ENCODE data around the gene SPATA22. TPM values are rescaled to one million over a fixed set of nuclear protein-coding genes. Genes with fewer than 3 reads are reported as not detected.

Gene SPATA22
- polyA plus RNA-seq, 1 donor (not counting 4 experiments of a cell fraction or from before 2014, with no cell fraction given) = not detected

DNA sequence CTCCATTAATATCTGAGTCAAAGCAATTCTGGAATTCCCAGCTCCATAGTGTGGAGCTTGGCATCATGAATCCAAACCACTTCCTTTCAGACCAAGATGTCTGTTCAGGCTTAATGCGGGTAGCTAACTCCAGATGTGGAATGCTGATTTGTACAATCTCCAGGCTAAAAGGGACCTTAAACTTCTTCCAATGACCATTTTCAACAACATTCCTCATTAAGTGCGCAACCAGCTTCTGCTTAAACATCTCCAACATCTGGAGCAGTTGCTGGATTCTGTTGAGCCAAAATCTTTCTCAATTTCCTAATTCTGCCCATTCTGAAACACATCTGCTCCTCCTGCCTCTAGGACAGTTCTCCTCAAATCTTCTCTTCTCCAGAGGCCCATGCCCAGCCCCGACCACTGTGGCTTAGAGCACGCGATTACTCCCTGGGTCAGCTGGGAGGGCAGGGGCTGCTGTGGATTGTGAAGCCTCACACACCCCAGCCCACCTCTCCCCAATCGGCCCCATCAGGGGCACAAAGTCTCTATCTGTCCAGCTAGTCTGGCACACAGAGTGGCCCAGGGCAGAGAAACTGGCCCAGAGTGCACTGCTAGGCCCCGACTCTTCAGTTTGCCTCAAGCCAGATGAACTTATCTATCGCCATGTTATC lies 40.4 kb upstream of the SPATA22 start:
- Histone ChIP-seq H3K79me2 (ENCODE audit: control insufficient read depth, insufficient read depth, low read length) (no peaks in the 10 kb centered on the region), H3K9me3 (ENCODE audit: control insufficient read depth, low read depth, low read length) (no peaks in the 10 kb centered on the region), H3K36me3 (ENCODE audit: control insufficient read depth in 2 of 2, extremely low read depth in 1 of 2, insufficient read depth in 2 of 2, low read length in 2 of 2) (peaks cover 12 to 20% of the 10 kb centered on the region in 2 experiments), H3K9ac (ENCODE audit: control insufficient read depth, extremely low read depth, insufficient read depth, low read length) (no peak overlapping the region), H3K9me1 (ENCODE audit: control insufficient read depth, extremely low read depth, insufficient read depth, low read length) (no peaks in the 10 kb centered on the region), H4K20me1 (ENCODE audit: control insufficient read depth, extremely low read depth, insufficient read depth, low read length) (no peaks in the 10 kb centered on the region), H2AFZ (ENCODE audit: control insufficient read depth, low read length) (no peak overlapping the region), H3K4me2 (ENCODE audit: control insufficient read depth, extremely low read depth, insufficient read depth, low read depth, low read length) (no peak overlapping the region), H3K4me1 (ENCODE audit: control insufficient read depth, extremely low read depth, insufficient read depth, low read length) (no peaks in the 10 kb centered on the region), H3K27ac (ENCODE audit: control insufficient read depth, insufficient read depth, low read length) (no peak overlapping the region), H3K4me3 (ENCODE audit: control insufficient read depth in 2 of 3, extremely low read depth in 1 of 3, insufficient read depth in 2 of 3, low read depth in 1 of 3, low read length in 3 of 3) (no peak overlapping the region), H3K27me3 (ENCODE audit: control insufficient read depth, extremely low read depth, insufficient read depth, low read length) (no peaks in the 10 kb centered on the region)
- no peak for FAIRE-seq
- dilution Hi-C loops (cut with MboI; ENCODE audit: extremely low pct_ligation_motif_present, low sequenced_read_pairs) = no loop called here
- TF ChIP-seq CTCF (optimal IDR thresholded peaks at IDR 0.05 in 1 of 3, IDR thresholded peaks at IDR 0.05 in 1 of 3, conservative IDR thresholded peaks at IDR 0.05 in 1 of 3; ENCODE audit: extremely low read depth in 1 of 3, insufficient read depth in 2 of 3, low read length in 3 of 3) (no peak), EZH2 (IDR thresholded peaks at IDR 0.05; ENCODE audit: low read length) (no peak)
- DNase-seq (ENCODE audit: low read depth, low spot score) = no peak

DNA sequence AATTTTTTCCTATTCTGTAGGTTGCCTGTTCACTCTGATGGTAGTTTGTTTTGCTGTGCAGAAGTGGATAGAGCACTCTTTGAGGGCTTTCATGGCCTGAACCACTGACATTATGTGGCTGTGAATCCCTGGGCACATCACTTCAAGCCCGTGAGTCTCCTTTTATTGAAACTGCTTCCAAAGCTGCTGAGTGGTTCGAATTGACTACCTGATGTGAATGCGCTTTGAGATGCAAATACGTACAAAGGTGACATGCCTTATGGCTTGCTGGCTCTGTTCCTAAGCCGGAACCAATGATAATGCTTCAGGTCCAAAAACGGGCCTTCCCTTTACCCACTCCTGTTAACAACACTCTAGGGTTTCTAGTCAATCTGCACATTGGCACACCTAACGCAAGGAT lies 38.5 kb upstream of the SPATA22 start:
- no peaks in the 10 kb centered on the region for H3K9me3 ChIP-seq (ENCODE audit: control insufficient read depth, low read depth, low read length)
- dilution Hi-C loops (cut with MboI; ENCODE audit: extremely low pct_ligation_motif_present, low sequenced_read_pairs) = no loop called here
- no peak for FAIRE-seq

More for the DNA sequence above, 38.5 kb upstream of the SPATA22 start:
- H3K27me3 ChIP-seq (ENCODE audit: control insufficient read depth, extremely low read depth, insufficient read depth, low read length) = no peaks in the 10 kb centered on the region
- H3K36me3 ChIP-seq (ENCODE audit: control insufficient read depth in 2 of 2, extremely low read depth in 1 of 2, insufficient read depth in 2 of 2, low read length in 2 of 2) = peaks cover 12 to 17% of the 10 kb centered on the region in 2 experiments
- no peak overlapping the region for H3K4me2 ChIP-seq (ENCODE audit: control insufficient read depth, extremely low read depth, insufficient read depth, low read depth, low read length)
- H3K9me1 ChIP-seq (ENCODE audit: control insufficient read depth, extremely low read depth, insufficient read depth, low read length) = no peaks in the 10 kb centered on the region
- no peaks in the 10 kb centered on the region for H4K20me1 ChIP-seq (ENCODE audit: control insufficient read depth, extremely low read depth, insufficient read depth, low read length)
- no peak overlapping the region for H3K27ac ChIP-seq (ENCODE audit: control insufficient read depth, insufficient read depth, low read length)
- H2AFZ ChIP-seq (ENCODE audit: control insufficient read depth, low read length) = no peak overlapping the region
- no peak overlapping the region for H3K4me3 ChIP-seq (ENCODE audit: control insufficient read depth in 2 of 3, extremely low read depth in 1 of 3, insufficient read depth in 2 of 3, low read depth in 1 of 3, low read length in 3 of 3)
- no peak for DNase-seq (ENCODE audit: low read depth, low spot score)
- no peak overlapping the region for H3K9ac ChIP-seq (ENCODE audit: control insufficient read depth, extremely low read depth, insufficient read depth, low read length)
- H3K4me1 ChIP-seq (ENCODE audit: control insufficient read depth, extremely low read depth, insufficient read depth, low read length) = no peaks in the 10 kb centered on the region
- no peaks in the 10 kb centered on the region for H3K79me2 ChIP-seq (ENCODE audit: control insufficient read depth, insufficient read depth, low read length)
- TF ChIP-seq CTCF (optimal IDR thresholded peaks at IDR 0.05 in 1 of 3, IDR thresholded peaks at IDR 0.05 in 1 of 3, conservative IDR thresholded peaks at IDR 0.05 in 1 of 3; ENCODE audit: extremely low read depth in 1 of 3, insufficient read depth in 2 of 3, low read length in 3 of 3) (no peak), EZH2 (IDR thresholded peaks at IDR 0.05; ENCODE audit: low read length) (no peak)

All from keratinocyte (primary cell).